ENCODE data around the gene ZMYND10. TPM values are rescaled to one million over a fixed set of nuclear protein-coding genes. Genes with fewer than 3 reads are reported as not detected.

Gene ZMYND10
- total RNA-seq, 1 donor from 2014 or later = 1.1 TPM

DNA sequence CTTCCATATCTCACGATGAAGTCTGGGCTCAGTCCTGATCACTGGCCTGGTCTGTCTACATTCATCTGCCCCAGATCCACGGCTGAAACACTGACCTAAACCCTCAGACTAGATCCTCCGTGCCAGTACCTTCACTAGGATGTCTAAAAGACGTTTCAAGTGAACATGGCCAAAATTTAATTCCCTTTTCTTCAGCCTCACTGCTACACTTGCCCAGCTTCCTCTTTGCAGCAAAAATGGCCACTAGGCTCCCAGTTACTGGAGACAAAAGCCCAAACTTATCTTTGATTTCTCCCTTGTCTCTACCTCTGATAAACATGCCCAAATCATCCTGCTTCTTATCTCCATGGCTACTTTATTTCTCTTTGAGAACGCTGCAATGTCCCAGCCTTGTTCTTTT, 6.6 kb downstream of the ZMYND10 start:
- H3K9me3 Mint-ChIP-seq (ENCODE audit: low read depth) = no peaks in the 10 kb centered on the region

DNA sequence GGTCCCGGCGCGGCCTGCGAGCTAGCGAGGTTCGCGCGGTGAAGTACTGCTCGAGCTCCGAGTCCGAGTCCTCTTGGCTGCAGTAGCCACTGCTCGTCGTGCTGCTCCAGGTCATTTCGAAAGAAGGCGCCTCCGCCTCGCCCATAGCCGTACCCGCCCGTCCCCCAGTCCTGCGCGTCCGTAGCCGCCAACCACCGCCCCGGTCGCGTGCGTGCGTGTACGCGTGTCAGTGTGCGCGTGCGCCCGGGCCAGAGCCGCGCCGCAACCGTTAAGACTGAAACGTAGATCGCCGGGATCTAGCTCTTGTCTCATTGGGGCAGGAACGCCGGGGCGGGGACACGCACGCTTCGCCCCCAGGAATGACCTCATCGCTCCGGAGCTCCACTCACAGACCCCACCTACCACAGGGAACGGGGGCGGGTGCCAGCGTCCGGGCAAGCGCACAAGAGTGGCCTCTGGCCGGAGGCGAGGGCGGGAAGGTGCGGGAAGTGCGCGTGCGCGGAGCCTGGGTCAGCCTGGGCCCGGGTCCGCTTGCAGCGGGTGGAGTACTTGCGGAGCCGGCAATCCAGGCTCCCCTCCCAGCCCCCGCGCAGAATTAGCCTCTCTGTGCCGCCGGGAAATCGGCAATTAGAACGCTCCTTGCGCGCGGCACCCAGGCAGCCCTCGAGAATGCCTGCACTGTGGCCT, 8.2 kb downstream of the ZMYND10 start:
- H3K36me3 Mint-ChIP-seq (ENCODE audit: low read depth) = no peaks in the 10 kb centered on the region
- H3K27me3 Mint-ChIP-seq (ENCODE audit: low read depth) = no peaks in the 10 kb centered on the region
- peaks cover 55% of the 10 kb centered on the region for H3K4me1 Mint-ChIP-seq (ENCODE audit: low read depth)
- peak; percentile 100 for DNase-seq (ENCODE audit: low spot score)
- H3K27ac Mint-ChIP-seq (ENCODE audit: unreplicated experiment) = peak overlapping the region; percentile 98
- peak overlapping the region; percentile 98 for H3K4me3 Mint-ChIP-seq (ENCODE audit: unreplicated experiment)
- TF ChIP-seq, protein P1, sequence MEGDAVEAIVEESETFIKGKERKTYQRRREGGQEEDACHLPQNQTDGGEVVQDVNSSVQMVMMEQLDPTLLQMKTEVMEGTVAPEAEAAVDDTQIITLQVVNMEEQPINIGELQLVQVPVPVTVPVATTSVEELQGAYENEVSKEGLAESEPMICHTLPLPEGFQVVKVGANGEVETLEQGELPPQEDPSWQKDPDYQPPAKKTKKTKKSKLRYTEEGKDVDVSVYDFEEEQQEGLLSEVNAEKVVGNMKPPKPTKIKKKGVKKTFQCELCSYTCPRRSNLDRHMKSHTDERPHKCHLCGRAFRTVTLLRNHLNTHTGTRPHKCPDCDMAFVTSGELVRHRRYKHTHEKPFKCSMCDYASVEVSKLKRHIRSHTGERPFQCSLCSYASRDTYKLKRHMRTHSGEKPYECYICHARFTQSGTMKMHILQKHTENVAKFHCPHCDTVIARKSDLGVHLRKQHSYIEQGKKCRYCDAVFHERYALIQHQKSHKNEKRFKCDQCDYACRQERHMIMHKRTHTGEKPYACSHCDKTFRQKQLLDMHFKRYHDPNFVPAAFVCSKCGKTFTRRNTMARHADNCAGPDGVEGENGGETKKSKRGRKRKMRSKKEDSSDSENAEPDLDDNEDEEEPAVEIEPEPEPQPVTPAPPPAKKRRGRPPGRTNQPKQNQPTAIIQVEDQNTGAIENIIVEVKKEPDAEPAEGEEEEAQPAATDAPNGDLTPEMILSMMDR (IDR thresholded peaks at IDR 0.05) = no peak
- no peaks in the 10 kb centered on the region for H3K9me3 Mint-ChIP-seq (ENCODE audit: low read depth)

More for the DNA sequence above, 6.6 kb downstream of the ZMYND10 start:
- Mint-ChIP-seq H3K4me3 (ENCODE audit: unreplicated experiment) (peak overlapping the region; percentile 98), H3K36me3 (ENCODE audit: low read depth) (no peaks in the 10 kb centered on the region), H3K4me1 (ENCODE audit: low read depth) (peaks cover 49% of the 10 kb centered on the region), H3K27me3 (ENCODE audit: low read depth) (no peaks in the 10 kb centered on the region), H3K27ac (ENCODE audit: unreplicated experiment) (peak overlapping the region; percentile 75)
- DNase-seq (ENCODE audit: low spot score) = no peak
- TF ChIP-seq, protein P1 (IDR thresholded peaks at IDR 0.05) = no peak

DNA sequence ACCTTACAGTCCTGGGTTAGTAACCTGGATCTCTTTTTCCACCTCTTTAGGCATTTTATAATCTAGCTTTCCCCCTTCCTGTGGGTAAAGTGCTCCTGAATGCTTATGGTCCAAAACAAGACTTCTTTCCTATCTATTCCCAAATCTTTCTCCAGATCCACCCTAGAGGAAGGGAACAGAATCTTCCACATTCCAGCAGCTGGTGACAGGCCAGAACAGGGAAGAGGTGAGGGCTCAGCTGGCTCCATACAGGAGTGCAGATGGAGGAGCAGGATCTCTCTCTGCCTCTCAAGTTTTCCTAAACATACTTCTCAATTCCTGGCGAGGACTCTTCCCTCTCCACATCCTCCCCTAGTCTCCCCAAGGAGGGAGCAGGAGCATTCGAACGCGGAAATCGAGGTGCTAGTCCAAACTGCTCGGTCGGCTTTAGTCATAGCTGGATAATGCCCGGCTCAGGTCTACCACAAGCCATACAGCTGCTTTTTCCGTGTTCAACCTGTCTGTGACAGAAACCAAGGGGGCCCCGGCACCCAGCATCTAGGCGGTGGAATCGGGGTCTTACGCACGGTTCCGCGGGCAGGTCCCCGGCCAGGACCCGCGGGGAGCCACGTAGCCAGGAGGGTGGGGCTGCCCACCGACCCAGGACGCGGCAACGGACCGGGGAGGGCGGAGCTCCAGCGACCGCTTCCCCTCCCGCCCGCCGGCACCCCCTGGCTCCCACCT, 8.9 kb downstream of the ZMYND10 start:
- Mint-ChIP-seq H3K9me3 (ENCODE audit: low read depth) (no peaks in the 10 kb centered on the region), H3K4me3 (ENCODE audit: unreplicated experiment) (peak overlapping the region; percentile 98), H3K36me3 (ENCODE audit: low read depth) (peaks cover 1% of the 10 kb centered on the region), H3K27ac (ENCODE audit: unreplicated experiment) (peak overlapping the region; percentile 98), H3K4me1 (ENCODE audit: low read depth) (peaks cover 55% of the 10 kb centered on the region), H3K27me3 (ENCODE audit: low read depth) (no peaks in the 10 kb centered on the region)
- DNase-seq (ENCODE audit: low spot score) = no peak
- TF ChIP-seq, protein P1 (IDR thresholded peaks at IDR 0.05) = no peak

DNA sequence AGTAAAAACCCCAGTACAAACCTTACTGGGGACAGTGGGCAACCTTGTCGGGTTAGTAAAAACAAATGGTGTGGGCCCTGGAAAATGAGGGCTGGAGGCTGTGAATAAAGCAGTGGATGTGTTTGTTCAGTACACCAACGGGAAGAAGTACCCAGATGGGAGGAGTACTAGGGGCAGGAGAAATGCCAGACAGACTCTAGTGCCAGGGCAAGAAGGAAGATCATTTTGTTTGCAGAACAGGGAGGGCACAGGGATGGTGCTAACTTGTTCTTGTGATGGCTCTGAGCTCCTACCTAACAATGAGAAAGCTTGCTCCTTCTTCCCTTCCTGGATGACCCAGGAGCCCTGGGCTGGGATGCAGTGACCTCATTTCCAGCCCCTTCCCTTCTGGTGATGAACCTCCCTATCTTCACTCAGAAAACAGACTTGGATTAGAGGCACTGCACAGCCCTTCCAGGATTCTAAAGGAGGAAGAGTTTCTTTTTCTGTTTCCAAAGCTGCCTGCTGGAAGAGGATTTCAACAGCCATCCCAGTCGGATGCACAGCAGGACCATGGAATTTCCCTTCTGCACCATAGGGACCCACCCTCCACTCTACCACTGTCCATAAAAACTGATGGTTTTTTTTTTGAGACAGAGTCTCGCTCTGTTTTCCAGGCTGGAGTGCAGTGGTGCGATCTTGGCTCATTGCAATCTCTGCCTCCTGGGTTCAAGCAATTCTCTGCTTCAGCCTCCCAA, 11.0 kb downstream of the ZMYND10 start:
- H3K4me1 Mint-ChIP-seq (ENCODE audit: low read depth) = peaks cover 49% of the 10 kb centered on the region
- DNase-seq (ENCODE audit: low spot score) = no peak
- no peaks in the 10 kb centered on the region for H3K27me3 Mint-ChIP-seq (ENCODE audit: low read depth)
- H3K36me3 Mint-ChIP-seq (ENCODE audit: low read depth) = peaks cover 4% of the 10 kb centered on the region
- no peaks in the 10 kb centered on the region for H3K9me3 Mint-ChIP-seq (ENCODE audit: low read depth)
- H3K27ac Mint-ChIP-seq (ENCODE audit: unreplicated experiment) = peak overlapping the region; percentile 98
- H3K4me3 Mint-ChIP-seq (ENCODE audit: unreplicated experiment) = peak overlapping the region; percentile 37
- TF ChIP-seq, protein P1 (IDR thresholded peaks at IDR 0.05) = no peak

DNA sequence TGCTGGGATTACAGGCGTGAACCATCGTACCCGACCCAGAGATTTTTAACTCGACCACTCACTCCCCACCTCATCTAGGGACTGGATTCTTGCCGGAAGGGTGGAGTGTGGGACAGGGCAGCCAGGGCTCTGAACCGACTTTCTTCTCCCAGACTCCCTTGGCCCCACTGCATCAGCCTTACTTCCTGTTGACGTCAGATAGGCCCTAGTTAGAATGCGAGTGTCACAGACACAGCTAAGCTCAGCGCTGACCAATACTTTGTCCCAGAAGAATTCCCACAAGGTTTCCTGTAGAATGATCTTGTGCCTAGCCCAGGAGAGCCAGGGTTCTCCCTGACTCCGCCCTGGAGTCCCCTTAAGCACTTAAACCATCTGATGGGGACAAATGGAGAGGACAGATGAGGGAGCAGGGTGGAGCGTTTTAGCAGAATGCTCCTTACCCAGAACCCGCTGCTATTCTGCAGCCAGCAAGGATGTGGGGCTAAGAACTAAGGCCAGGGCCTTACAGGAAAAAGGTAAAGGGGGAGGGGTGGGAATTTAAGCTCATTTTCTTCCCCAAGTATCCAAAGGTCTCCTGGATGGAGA, 11.7 kb downstream of the ZMYND10 start:
- Mint-ChIP-seq H3K9me3 (ENCODE audit: low read depth) (no peaks in the 10 kb centered on the region), H3K36me3 (ENCODE audit: low read depth) (peaks cover 4% of the 10 kb centered on the region), H3K4me3 (ENCODE audit: unreplicated experiment) (peak overlapping the region; percentile 37), H3K27me3 (ENCODE audit: low read depth) (no peaks in the 10 kb centered on the region), H3K27ac (ENCODE audit: unreplicated experiment) (peak overlapping the region; percentile 70), H3K4me1 (ENCODE audit: low read depth) (peaks cover 44% of the 10 kb centered on the region)
- TF ChIP-seq, protein P1 (IDR thresholded peaks at IDR 0.05) = no peak
- DNase-seq (ENCODE audit: low spot score) = no peak

Data from chondrocyte (in vitro differentiated cells).